PFSK-1 (cell line): ENCODE measurements around the gene DEGS1. TPM values are rescaled to one million over a fixed set of nuclear protein-coding genes. Genes with fewer than 3 reads are reported as not detected.
A peak's percentile ranks its signal among the peaks of the same experiment; 100 is the strongest.

Experiments
- FOXP2 ChIP-seq: optimal IDR thresholded peaks from 2 replicates; pipeline ENCODE3; 2011; ENCODE audit warnings: borderline replicate concordance, control low read depth, inconsistent platforms; ENCODE audit not compliant: insufficient read depth; ENCODE audit errors: extremely low read length, extremely low read depth
- POLR2AphosphoS5 ChIP-seq: IDR thresholded peaks from 2 replicates; pipeline ENCODE4 v1.6.1; 2012; ENCODE audit warnings: low read depth, mild to moderate bottlenecking, control low read depth, low read length, moderate library complexity
- SIN3A ChIP-seq: IDR thresholded peaks from 2 replicates; pipeline ENCODE4 v1.6.1; 2012; ENCODE audit warnings: mild to moderate bottlenecking, low read length, moderate library complexity, borderline replicate concordance; ENCODE audit not compliant: insufficient read depth
- TAF1 ChIP-seq: IDR thresholded peaks from 2 replicates; pipeline ENCODE4 v1.6.1; 2012; ENCODE audit warnings: low read length, control low read depth, borderline replicate concordance; ENCODE audit not compliant: insufficient read depth
- polyA plus RNA-seq: library from polyadenylated mRNA; unstranded; fragments of >200 nt; gene quantifications from one replicate; pipeline ENCODE4 v1.2.1, GENCODE V29; 2012; ENCODE audit warnings: low read depth, missing spikeins; ENCODE audit not compliant: insufficient read length
- TF ChIP-seq, protein P1 (sequence below), 2 experiments: IDR thresholded peaks; 2 replicates each; pipeline versions ENCODE4 v1.6.1 to v1.8.0; 2011 to 2012; ENCODE audit warnings: low read depth in 2 of 2, low read length in 2 of 2, control low read depth in 1 of 2, inconsistent platforms in 1 of 2, mild to moderate bottlenecking in 1 of 2, moderate library complexity in 1 of 2; ENCODE audit not compliant: insufficient read depth in 1 of 2

DEGS1 gene
- polyA plus RNA-seq = 34.9 TPM

DNA sequence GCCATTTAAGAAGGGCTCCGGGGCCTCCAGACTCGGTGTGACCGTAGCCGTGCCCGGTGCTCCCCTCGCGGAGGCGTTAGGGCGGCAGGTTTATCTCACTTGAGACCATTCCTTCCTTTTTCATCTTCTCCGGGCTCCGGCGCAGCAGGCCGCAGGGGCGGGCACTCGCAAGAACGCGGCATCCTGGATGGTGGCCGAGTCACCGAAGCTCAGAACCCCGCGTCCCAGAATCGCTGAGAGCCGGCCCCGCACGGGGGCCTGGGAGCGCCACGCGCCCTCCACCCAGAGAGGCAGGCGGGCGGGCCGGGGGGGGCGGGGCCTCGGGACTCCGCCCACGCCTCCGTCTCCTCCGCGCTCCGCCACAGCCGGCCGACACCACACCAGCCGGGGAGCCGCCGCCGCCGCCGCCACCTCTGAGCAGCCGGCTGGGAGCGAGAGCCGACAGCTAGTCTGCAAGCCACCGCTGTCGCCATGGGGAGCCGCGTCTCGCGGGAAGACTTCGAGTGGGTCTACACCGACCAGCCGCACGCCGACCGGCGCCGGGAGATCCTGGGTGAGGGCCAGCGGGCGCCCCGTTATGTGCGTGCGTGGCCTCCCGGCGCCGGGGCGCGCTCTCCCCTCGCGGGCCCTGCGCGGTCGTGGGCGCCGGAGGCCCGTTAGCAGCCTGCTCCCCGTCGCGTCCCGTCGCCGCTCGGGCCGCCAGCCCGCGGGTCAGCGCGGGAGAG lies at the start of gene DEGS1:
TSS of gene DEGS1 (plus strand) at position 375 of the 725 bp plus-strand sequence. CDS start at position 472, 97 bp downstream.
- peak; percentile 64; the same call in 1 of the 2 replicates for TF ChIP-seq TAF1
- no peak for TF ChIP-seq SIN3A
- TF ChIP-seq, protein P1, sequence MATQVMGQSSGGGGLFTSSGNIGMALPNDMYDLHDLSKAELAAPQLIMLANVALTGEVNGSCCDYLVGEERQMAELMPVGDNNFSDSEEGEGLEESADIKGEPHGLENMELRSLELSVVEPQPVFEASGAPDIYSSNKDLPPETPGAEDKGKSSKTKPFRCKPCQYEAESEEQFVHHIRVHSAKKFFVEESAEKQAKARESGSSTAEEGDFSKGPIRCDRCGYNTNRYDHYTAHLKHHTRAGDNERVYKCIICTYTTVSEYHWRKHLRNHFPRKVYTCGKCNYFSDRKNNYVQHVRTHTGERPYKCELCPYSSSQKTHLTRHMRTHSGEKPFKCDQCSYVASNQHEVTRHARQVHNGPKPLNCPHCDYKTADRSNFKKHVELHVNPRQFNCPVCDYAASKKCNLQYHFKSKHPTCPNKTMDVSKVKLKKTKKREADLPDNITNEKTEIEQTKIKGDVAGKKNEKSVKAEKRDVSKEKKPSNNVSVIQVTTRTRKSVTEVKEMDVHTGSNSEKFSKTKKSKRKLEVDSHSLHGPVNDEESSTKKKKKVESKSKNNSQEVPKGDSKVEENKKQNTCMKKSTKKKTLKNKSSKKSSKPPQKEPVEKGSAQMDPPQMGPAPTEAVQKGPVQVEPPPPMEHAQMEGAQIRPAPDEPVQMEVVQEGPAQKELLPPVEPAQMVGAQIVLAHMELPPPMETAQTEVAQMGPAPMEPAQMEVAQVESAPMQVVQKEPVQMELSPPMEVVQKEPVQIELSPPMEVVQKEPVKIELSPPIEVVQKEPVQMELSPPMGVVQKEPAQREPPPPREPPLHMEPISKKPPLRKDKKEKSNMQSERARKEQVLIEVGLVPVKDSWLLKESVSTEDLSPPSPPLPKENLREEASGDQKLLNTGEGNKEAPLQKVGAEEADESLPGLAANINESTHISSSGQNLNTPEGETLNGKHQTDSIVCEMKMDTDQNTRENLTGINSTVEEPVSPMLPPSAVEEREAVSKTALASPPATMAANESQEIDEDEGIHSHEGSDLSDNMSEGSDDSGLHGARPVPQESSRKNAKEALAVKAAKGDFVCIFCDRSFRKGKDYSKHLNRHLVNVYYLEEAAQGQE (IDR thresholded peaks at IDR 0.05; ENCODE audit: insufficient read depth in 1 of 2, low read depth in 2 of 2, low read length in 2 of 2) = no peak
- TF ChIP-seq POLR2AphosphoS5 = peak; percentile 79

DNA sequence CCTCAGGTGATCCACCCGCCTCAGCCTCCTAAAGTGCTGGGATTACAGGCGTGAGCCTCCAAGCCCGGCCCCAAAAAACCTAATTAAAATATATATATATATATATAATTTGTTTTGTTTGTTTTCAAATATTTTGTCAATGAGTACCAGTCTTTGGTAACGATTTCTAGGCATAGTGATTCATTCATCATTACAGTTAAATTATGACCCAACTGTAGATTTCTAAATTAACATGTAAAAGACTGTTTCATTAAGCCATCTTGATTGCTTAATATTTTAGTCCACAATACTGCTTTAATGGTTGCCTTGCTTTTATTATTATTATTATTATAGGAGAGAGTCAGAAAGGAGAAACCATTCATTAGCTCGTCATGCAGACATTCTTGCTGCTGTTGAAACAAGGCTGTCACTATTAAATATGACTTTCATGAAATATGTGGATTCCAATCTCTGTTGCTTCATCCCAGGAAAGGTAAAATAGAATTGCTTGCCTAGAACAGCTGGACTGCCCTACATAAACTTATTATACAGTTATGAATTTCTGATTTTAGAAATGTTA lies 49.2 kb upstream of the DEGS1 start:
- TF ChIP-seq SIN3A = no peak

DNA sequence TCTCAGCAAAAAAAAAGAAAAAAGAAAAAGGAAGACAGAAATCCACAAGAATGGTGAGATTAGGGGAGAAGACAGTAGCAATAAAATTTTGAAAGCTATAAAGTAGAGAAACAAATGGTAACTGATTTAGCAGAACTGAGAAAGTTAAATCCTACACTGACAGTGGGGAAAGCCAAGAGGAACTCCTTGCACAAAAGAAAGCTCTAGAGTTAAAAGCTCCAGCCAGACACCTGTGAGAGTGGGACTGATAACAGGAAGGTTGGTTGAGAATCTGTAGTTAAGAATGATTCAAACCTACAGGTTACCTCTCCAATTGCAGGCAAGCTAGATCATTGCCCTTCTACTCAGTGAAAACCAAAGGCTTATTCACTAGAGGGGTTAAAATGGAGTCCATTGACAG lies 45.5 kb upstream of the DEGS1 start:
- TF ChIP-seq TAF1 (no peak), FOXP2 (no peak), SIN3A (no peak), POLR2AphosphoS5 (no peak)
- TF ChIP-seq, protein P1 (IDR thresholded peaks at IDR 0.05; ENCODE audit: insufficient read depth in 1 of 2, low read depth in 2 of 2, low read length in 2 of 2) = no peak

DNA sequence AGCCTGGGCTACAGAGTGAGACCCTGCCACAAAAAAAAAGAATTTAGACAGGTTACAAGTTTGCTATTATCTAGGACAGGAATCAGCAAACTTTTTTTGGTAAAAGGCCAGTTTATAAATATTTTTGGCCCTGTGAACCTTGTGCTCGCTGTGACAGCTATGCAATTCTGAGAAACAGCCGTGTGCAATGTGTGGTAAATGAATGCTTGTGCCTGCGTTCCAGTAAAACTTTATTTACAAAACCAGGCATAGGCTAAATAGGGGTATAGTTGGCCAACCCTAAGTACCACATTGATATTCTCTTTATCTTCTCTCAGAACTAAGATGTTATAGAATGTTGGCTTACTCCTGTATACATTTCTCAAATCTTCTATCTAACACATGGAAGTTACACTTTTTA lies 44.8 kb upstream of the DEGS1 start:
- no peak for TF ChIP-seq SIN3A
- no peak for TF ChIP-seq POLR2AphosphoS5
- no peak for TF ChIP-seq FOXP2
- no peak for TF ChIP-seq TAF1
- TF ChIP-seq, protein P1 (IDR thresholded peaks at IDR 0.05; ENCODE audit: insufficient read depth in 1 of 2, low read depth in 2 of 2, low read length in 2 of 2) = no peak

DNA sequence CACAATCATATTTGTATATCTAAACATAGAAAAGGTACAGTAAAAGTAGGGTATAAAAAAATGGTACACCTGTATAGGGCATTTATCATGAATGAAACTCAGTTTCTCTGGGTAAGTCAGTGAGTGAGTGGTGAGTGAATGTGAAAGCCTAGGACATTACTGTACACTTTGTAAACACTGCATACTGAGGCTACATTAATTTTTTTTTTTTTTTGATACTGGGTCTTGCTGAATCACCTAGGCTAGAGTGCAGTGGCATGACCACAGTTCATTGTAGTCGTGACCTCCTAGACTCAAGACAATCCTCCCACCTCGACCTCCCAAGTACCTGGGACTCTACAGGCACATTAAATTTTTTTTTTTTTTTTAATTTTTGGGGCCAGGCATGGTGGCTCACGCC lies 41.3 kb upstream of the DEGS1 start:
- no peak for TF ChIP-seq POLR2AphosphoS5
- TF ChIP-seq, protein P1 (IDR thresholded peaks at IDR 0.05; ENCODE audit: insufficient read depth in 1 of 2, low read depth in 2 of 2, low read length in 2 of 2) = no peak
